ENCODE results near the gene SEPTIN6. TPM values are rescaled to one million over a fixed set of nuclear protein-coding genes. Genes with fewer than 3 reads are reported as not detected.
A peak's percentile ranks its signal among the peaks of the same experiment; 100 is the strongest.

SEPTIN6 gene
- total and polyA plus RNA-seq, 2 donors (not counting 1 experiment from before 2014, with no cell fraction given) = 227 to 310 TPM

DNA sequence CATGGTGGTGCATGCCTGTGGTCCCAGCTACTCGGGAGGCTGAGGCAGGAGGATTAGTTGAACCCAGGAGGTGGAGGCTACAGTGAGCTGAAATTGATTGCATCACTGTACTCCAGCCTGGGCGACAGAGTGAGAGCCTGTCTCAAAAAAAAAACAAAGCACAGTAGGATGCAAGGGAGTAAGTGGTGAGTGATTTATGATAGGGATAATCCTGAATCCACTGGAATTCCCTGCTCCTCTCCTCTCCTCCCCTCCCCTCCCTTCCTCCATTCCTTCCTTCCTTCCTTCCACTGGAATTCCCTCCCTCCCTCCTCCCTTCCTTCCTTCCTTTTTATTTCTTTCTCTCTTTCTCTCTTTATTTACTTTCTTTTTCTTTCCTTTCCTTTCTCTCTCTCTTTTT is 45.9 kb downstream of the SEPTIN6 start:
- peaks cover 3 to 61% of the 10 kb centered on the region in 2 experiments for H3K36me3 ChIP-seq (replicated peaks in 1 of 2; ENCODE audit: control extremely low read depth in 1 of 2, control insufficient read depth in 1 of 2, extremely low read depth in 1 of 2, insufficient read depth in 2 of 2, low read length in 1 of 2)
- POLR2A ChIA-PET = no interaction called here
- intact Hi-C loops (cut with micrococcal nuclease) = no loop called here

GRCh38 chrX:119646515-119646914 is 46.5 kb downstream of the SEPTIN6 start:
- Histone ChIP-seq H3K4me3 (ENCODE audit: control extremely low read depth in 1 of 5, extremely low read depth in 1 of 5, insufficient read depth in 1 of 5, low read depth in 2 of 5, low read length in 4 of 5) (no peak overlapping the region), H3K4me1 (ENCODE audit: control insufficient read depth in 2 of 2, insufficient read depth in 2 of 2, low read length in 2 of 2) (peaks cover 25 to 31% of the 10 kb centered on the region in 2 donors), H3K9me3 (ENCODE audit: control extremely low read depth in 1 of 3, control insufficient read depth in 2 of 3, insufficient read depth in 1 of 3, low read length in 2 of 3) (no peaks in the 10 kb centered on the region), H2AFZ (ENCODE audit: insufficient read depth, low read depth, low read length, poor library complexity, severe bottlenecking) (no peak overlapping the region), H3K36me3 (replicated peaks in 1 of 2; ENCODE audit: control extremely low read depth in 1 of 2, control insufficient read depth in 1 of 2, extremely low read depth in 1 of 2, insufficient read depth in 2 of 2, low read length in 1 of 2) (peaks cover 3 to 61% of the 10 kb centered on the region in 2 experiments), H4K20me1 (ENCODE audit: control insufficient read depth, insufficient read depth, low read length, poor library complexity, severe bottlenecking) (no peaks in the 10 kb centered on the region), H3K4me2 (replicated peaks; ENCODE audit: low read depth, low read length, poor library complexity, severe bottlenecking) (peak overlapping the region; percentile 13), H3K79me2 (ENCODE audit: control insufficient read depth, insufficient read depth, low read length) (peaks cover 52% of the 10 kb centered on the region), H3K27me3 (replicated peaks in 1 of 4; ENCODE audit: control extremely low read depth in 1 of 4, control insufficient read depth in 3 of 4, insufficient read depth in 4 of 4, low read length in 3 of 4) (no peaks in the 10 kb centered on the region), H3K9ac (ENCODE audit: low read length) (no peak overlapping the region), H3K27ac (ENCODE audit: low read length in 2 of 2) (peak overlapping the region; percentile 10 to 72)
- H3K4me3 Mint-ChIP-seq = peak overlapping the region; percentile 44
- no peak for TF ChIP-seq EZH2 (IDR thresholded peaks at IDR 0.05; ENCODE audit: borderline replicate concordance, insufficient read depth, low read depth, low read length, poor library complexity, severe bottlenecking)
- no peak for TF ChIP-seq CTCF (IDR thresholded peaks at IDR 0.05)
- peaks cover 26% of the 10 kb centered on the region for H3K4me1 Mint-ChIP-seq
- POLR2A ChIA-PET = no interaction called here
- WGBS (ENCODE audit: insufficient coverage) = 38% methylated on average over 1 of the region's 4 CpGs
- DNase-seq (peak; percentile 32), ATAC-seq (ENCODE audit: low read depth) (no peak)
- H3K27ac Mint-ChIP-seq = peak overlapping the region; percentile 88
- no peaks in the 10 kb centered on the region for H3K9me3 Mint-ChIP-seq (ENCODE audit: insufficient read depth)
- CTCF ChIA-PET = interaction anchor here (0.7 to 1.0 kb wide), 3 partner anchors 11 to 83 kb away, joined by 3 read pairs; no protein-coding TSS in a partner anchor
- no peaks in the 10 kb centered on the region for H3K27me3 Mint-ChIP-seq
- intact Hi-C loops (cut with micrococcal nuclease) = no loop called here

More for the DNA sequence above, 45.9 kb downstream of the SEPTIN6 start:
- TF ChIP-seq EZH2 (IDR thresholded peaks at IDR 0.05; ENCODE audit: borderline replicate concordance, insufficient read depth, low read depth, low read length, poor library complexity, severe bottlenecking) (no peak), CTCF (IDR thresholded peaks at IDR 0.05) (no peak)
- no peak for ATAC-seq (ENCODE audit: low read depth)
- no peaks in the 10 kb centered on the region for H4K20me1 ChIP-seq (ENCODE audit: control insufficient read depth, insufficient read depth, low read length, poor library complexity, severe bottlenecking)
- no peak overlapping the region for H3K4me2 ChIP-seq (replicated peaks; ENCODE audit: low read depth, low read length, poor library complexity, severe bottlenecking)
- no peak overlapping the region for H2AFZ ChIP-seq (ENCODE audit: insufficient read depth, low read depth, low read length, poor library complexity, severe bottlenecking)
- CTCF ChIA-PET = interaction anchor here (1.0 kb wide), 2 partner anchors 10 to 11 kb away, joined by 3 read pairs; no protein-coding TSS in a partner anchor
- no peak overlapping the region for H3K9ac ChIP-seq (ENCODE audit: low read length)
- Mint-ChIP-seq H3K4me3 (no peak overlapping the region), H3K27me3 (no peaks in the 10 kb centered on the region), H3K27ac (peak overlapping the region; percentile 88), H3K9me3 (ENCODE audit: insufficient read depth) (no peaks in the 10 kb centered on the region), H3K4me1 (peaks cover 26% of the 10 kb centered on the region)
- H3K79me2 ChIP-seq (ENCODE audit: control insufficient read depth, insufficient read depth, low read length) = peaks cover 52% of the 10 kb centered on the region
- no peaks in the 10 kb centered on the region for H3K9me3 ChIP-seq (ENCODE audit: control extremely low read depth in 1 of 3, control insufficient read depth in 2 of 3, insufficient read depth in 1 of 3, low read length in 2 of 3)
- WGBS (ENCODE audit: insufficient coverage) = 80% methylated on average over 1 of the region's 2 CpGs
- no peaks in the 10 kb centered on the region for H3K27me3 ChIP-seq (replicated peaks in 1 of 4; ENCODE audit: control extremely low read depth in 1 of 4, control insufficient read depth in 3 of 4, insufficient read depth in 4 of 4, low read length in 3 of 4)
- DNase-seq = no peak
- H3K4me1 ChIP-seq (ENCODE audit: control insufficient read depth in 2 of 2, insufficient read depth in 2 of 2, low read length in 2 of 2) = peaks cover 25 to 31% of the 10 kb centered on the region in 2 donors
- no peak overlapping the region for H3K4me3 ChIP-seq (ENCODE audit: control extremely low read depth in 1 of 5, extremely low read depth in 1 of 5, insufficient read depth in 1 of 5, low read depth in 2 of 5, low read length in 4 of 5)
- peak overlapping the region in 1 of 2 donors; percentile 72 for H3K27ac ChIP-seq (ENCODE audit: low read length in 2 of 2)
